BLaER1 treated with 17β-estradiol and CSF1 and Interleukin-3, amounts not matched to agents 10 nM and 100 nM (cell line): Measurements from ENCODE around the gene POLN.

Experiments used
- H3K27ac ChIP-seq, 11 experiments: shearing (Covaris generic); formaldehyde crosslinking; 2 replicates each; pipeline ENCODE4 v1.8.1; 2022
- H3K27me3 ChIP-seq, 11 experiments: shearing (Covaris generic); formaldehyde crosslinking; 2 replicates each; pipeline ENCODE4 v1.8.1; 2022
- H3K36me3 ChIP-seq, 11 experiments: shearing (Covaris generic); formaldehyde crosslinking; 2 replicates each; pipeline ENCODE4 v1.8.1; 2022
- H3K4me1 ChIP-seq, 10 experiments: shearing (Covaris generic); formaldehyde crosslinking; 2 replicates each; pipeline ENCODE4 v1.8.1; 2022
- H3K4me2 ChIP-seq, 11 experiments: shearing (Covaris generic); formaldehyde crosslinking; 2 replicates each; pipeline ENCODE4 v1.8.1; 2022
- H3K4me3 ChIP-seq, 10 experiments: shearing (Covaris generic); formaldehyde crosslinking; 2 replicates each; pipeline ENCODE4 v1.8.1; 2022
- H3K9ac ChIP-seq, 11 experiments: shearing (Covaris generic); formaldehyde crosslinking; 2 replicates each; pipeline ENCODE4 v1.8.1; 2022
- H3K9me3 ChIP-seq, 11 experiments: shearing (Covaris generic); formaldehyde crosslinking; replicated peaks in 1 of 11; 2 replicates each; pipeline ENCODE4 v1.8.1; 2022
- H4K20me1 ChIP-seq, 11 experiments: shearing (Covaris generic); formaldehyde crosslinking; 2 replicates each; pipeline ENCODE4 v1.8.1; 2022
- Cebpa-rat ChIP-seq, 11 experiments: shearing (Covaris generic); IDR thresholded peaks; 2 replicates each; pipeline ENCODE4 v1.8.1; 2022

POLN gene

DNA sequence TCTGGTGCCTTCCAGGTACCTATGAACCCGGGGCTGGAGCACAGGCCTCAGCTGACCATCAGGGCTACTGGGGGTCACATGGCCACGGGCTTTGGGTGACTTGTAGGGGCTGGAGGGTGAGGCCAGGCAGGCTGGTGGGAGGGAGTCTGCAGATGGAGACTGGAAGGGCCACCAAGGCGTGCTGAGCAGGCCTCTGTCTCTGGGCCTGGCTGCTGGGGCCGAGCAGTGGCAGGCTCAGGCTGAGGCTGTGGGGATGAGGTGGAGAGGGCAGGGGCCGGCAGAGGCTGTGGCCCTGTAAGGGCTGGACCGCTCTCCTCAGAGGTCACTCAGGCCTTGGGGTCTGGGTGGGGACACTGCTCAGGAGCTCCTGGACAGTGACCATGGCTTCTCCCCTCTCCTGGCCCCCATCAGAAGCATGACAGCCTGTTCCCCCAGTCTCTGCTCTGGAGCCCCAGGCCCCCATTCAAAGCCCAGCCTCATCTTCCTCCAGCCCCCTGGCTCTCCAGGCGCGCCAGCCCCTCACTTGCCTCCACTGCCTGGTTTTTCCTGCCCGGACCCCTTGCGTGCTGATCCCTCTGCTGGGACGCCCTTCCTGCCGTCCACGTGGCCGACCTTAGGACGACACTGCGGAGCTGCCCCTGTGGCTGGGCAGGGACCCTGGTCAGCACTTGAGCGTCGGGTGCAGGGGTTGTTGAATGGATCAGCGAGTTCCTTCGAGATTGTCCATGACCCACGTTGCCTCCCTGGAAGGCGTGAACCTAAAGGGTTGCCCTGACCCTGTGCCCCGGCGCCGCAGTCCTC is 193.9 kb downstream of the POLN start:
- Histone ChIP-seq H3K27ac (no peak overlapping the region), H3K4me3 (no peak overlapping the region), H3K4me2 (no peak overlapping the region), H3K36me3 (peaks cover 0 to 14% (median 10%) of the 10 kb centered on the region in 11 experiments; a peak in 10 of 22 replicates), H3K4me1 (peaks cover 22 to 45% (median 38%) of the 10 kb centered on the region in 10 experiments; a peak in 19 of 20 replicates), H3K27me3 (peaks cover 0 to 30% (median 8%) of the 10 kb centered on the region in 11 experiments; a peak in 13 of 22 replicates), H4K20me1 (peaks cover 10 to 42% (median 32%) of the 10 kb centered on the region in 11 experiments), H3K9ac (no peak overlapping the region), H3K9me3 (peaks cover 0 to 7% (median 0%) of the 10 kb centered on the region in 11 experiments; a peak in 1 of 22 replicates)
- no peak for TF ChIP-seq Cebpa-rat (IDR thresholded peaks at IDR 0.05)

DNA sequence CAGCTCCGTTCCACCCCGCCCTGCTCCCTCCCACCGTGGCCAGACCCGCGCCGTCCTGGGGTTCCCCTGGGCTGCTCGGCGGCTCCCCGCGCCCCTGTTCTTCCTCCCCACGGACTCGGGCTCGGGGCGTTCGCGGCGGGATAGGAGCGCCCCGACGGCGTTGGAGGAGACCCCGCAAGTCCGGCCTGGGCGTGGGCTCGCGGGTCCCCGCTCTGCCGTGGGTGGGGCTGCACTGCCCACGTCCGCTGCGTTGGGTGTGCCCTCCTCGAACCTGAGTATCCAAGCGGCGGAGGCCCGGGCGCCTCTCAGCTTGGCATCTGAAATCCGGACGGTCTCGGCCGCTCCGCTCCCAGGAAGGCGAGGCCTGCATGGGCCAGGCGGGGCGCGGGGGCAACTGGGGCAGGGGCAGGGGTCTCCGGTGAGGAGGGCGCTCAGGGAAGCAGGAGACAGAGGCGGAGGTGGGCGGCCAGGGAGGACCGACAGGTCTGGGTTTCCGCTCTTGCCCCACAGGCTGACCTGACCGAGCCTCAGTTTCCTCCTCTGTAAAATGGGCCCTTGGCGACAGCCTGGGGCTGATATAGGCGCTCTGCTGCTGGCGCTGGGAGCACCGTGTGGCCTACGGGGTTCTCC is 194.8 kb downstream of the POLN start:
- H3K9me3 ChIP-seq: peaks cover 0 to 7% (median 0%) of the 10 kb centered on the region in 11 experiments; a peak in 1 of 22 replicates
- H3K27me3 ChIP-seq: peaks cover 0 to 30% (median 8%) of the 10 kb centered on the region in 11 experiments; a peak in 13 of 22 replicates
- peak overlapping the region in 3 of 10 experiments; percentile 32 to 52 (median 41); a peak in 5 of 20 replicates for H3K4me3 ChIP-seq
- H3K4me1 ChIP-seq: peaks cover 26 to 49% (median 43%) of the 10 kb centered on the region in 10 experiments; a peak in 19 of 20 replicates
- peaks cover 14 to 46% (median 37%) of the 10 kb centered on the region in 11 experiments for H4K20me1 ChIP-seq
- no peak for TF ChIP-seq Cebpa-rat (IDR thresholded peaks at IDR 0.05)
- H3K4me2 ChIP-seq: peak overlapping the region; percentile 60 to 93 (median 74)
- no peak overlapping the region for H3K27ac ChIP-seq
- peak overlapping the region in 6 of 11 experiments; percentile 18 to 55 (median 34); a peak in 5 of 22 replicates for H3K9ac ChIP-seq
- H3K36me3 ChIP-seq: peaks cover 0 to 14% (median 10%) of the 10 kb centered on the region in 11 experiments; a peak in 10 of 22 replicates

DNA sequence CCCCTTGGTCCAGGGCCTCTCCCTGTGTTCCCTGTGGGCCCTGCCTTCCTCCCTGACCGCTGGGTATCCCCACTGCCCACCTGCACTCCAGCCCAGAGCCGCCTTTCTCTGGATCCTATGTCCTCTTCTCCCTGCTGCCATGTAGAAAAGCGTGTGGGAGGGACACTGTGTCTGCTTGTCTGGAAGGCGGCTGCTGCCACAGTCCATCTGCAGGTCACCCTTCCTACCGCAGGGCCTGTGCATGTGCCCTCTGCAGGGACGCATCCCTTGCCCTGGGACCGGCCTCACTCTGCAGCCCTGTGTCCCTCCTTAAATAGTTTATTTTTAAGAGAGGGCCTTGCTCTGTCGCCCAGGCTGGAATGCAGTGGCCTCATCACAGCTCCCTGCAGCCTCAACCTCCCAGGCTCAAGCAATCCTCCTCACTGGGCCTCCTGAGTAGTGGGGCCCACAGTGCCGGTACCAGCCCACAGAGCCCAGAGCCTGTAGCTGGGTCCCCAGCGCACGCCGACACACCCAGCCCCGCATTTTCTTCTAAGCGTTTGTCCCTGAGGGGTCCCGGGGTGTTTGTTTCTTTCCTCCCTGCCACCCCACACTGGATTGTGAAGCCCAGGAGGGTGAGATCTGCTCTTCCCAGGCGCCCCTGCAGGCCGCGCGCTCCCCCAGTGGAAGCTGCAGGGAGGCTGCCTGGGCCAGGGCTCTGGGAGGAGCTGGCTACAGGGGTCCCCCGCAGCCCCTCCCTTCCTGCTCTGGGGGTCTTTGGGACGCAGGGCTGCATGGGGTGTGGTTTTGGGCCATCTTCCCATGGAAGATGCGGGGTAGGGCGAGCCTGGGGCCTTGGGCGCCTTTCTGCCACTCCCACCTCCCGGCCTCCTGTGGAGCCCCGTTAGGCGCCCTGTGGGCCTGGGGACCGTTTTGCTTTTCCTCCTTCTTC is 195.6 kb downstream of the POLN start:
- H3K27ac ChIP-seq: no peak overlapping the region; a peak in 1 of 22 replicates
- peak overlapping the region in 6 of 11 experiments; percentile 26 to 59 (median 36); a peak in 8 of 22 replicates for H3K9ac ChIP-seq
- no peak for TF ChIP-seq Cebpa-rat (IDR thresholded peaks at IDR 0.05)

DNA sequence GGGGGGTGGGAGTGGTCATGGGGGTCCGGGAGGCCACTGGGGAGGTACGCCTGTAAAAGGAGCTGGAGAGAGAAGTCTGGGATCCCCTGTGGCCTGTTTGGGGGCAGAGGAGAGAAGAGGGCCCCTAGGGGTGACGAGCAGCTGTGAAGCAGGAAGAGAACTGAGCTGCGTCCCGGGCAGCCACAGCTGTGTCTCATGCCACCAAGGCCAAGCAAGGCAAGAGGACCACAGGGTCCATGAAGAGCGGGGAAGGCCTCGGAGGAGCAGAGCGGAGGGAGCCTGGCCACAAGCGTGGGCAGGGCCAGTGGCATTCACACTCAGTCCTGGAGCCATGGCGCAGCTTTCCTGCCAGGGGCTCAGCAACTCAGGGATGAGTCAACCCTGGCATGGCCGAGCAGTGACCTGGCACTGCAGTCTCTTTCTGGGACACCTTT is 196.4 kb downstream of the POLN start:
- Histone ChIP-seq H4K20me1 (peaks cover 14 to 46% (median 37%) of the 10 kb centered on the region in 11 experiments), H3K4me2 (peak overlapping the region; percentile 32 to 93 (median 73)), H3K9ac (peak overlapping the region in 5 of 11 experiments; percentile 1 to 59 (median 26); a peak in 5 of 22 replicates), H3K9me3 (peaks cover 0 to 7% (median 0%) of the 10 kb centered on the region in 11 experiments; a peak in 1 of 22 replicates), H3K36me3 (peaks cover 0 to 14% (median 10%) of the 10 kb centered on the region in 11 experiments; a peak in 10 of 22 replicates), H3K4me3 (no peak overlapping the region), H3K4me1 (peaks cover 26 to 56% (median 50%) of the 10 kb centered on the region in 10 experiments; a peak in 19 of 20 replicates), H3K27me3 (peaks cover 13 to 42% (median 21%) of the 10 kb centered on the region in 11 experiments), H3K27ac (peak overlapping the region in 1 of 11 experiments; percentile 12; a peak in 1 of 22 replicates)
- TF ChIP-seq Cebpa-rat (IDR thresholded peaks at IDR 0.05): no peak

More for the DNA sequence above, 195.6 kb downstream of the POLN start:
- Histone ChIP-seq H3K36me3 (peaks cover 0 to 14% (median 10%) of the 10 kb centered on the region in 11 experiments; a peak in 10 of 22 replicates), H3K4me3 (peak overlapping the region in 3 of 10 experiments; percentile 32 to 52 (median 41); a peak in 4 of 20 replicates), H3K4me1 (peaks cover 26 to 53% (median 47%) of the 10 kb centered on the region in 10 experiments; a peak in 19 of 20 replicates), H3K9me3 (peaks cover 0 to 7% (median 0%) of the 10 kb centered on the region in 11 experiments; a peak in 1 of 22 replicates), H3K4me2 (peak overlapping the region; percentile 60 to 93 (median 74)), H4K20me1 (peaks cover 14 to 46% (median 37%) of the 10 kb centered on the region in 11 experiments), H3K27me3 (peaks cover 5 to 34% (median 13%) of the 10 kb centered on the region in 11 experiments)

DNA sequence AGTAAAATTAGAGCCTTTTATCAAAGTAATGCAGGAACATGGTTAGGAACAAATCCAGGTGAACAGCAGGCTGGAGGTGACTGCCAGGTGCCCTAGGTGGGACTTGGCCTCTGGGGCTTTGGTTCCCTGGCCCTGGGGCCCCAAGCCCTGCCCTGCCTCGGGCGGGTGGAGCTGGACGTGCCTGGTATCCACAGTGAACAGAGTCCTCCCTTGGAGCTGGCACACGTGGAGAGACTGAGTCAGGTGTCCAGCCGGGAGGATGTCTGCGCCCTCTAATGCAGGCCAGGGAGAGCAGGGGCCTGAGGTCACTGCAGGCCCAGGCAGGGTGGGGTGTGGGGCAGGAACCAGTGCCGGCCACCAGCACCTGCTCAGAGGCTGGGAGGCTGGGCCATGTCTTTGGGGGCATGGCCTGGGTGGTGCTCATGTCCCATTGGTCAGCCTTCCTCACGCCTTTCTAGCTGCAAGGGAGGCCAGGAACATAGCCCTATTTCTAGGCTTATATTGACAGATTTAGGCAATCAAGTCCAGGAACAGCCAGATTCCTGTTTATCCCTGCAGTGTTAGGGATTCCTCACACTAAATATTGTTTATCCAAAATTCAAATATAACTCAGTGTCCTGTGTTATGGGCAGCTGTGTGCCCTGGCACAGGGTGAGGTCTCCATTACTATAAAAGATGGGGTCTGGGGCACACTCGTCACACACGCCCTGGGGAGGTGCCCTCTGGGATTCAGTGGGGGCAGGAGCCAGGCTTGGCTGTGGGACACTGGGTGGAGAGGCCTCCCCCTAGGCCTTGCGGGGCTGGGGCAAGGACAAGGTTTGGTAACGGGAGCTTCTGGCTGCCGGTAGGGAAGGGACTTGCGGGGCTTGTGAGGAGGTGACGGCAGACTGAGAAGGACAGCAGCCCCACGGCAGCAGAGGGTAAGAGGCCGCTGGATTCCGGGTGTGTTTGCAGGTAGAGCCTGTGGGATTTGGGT is 197.1 kb downstream of the POLN start:
- Histone ChIP-seq H4K20me1 (peaks cover 14 to 46% (median 37%) of the 10 kb centered on the region in 11 experiments), H3K4me1 (peaks cover 26 to 56% (median 50%) of the 10 kb centered on the region in 10 experiments; a peak in 19 of 20 replicates), H3K9me3 (peaks cover 0 to 7% (median 0%) of the 10 kb centered on the region in 11 experiments; a peak in 1 of 22 replicates), H3K4me3 (no peak overlapping the region), H3K27ac (peak overlapping the region in 2 of 11 experiments; percentile 12 to 36; a peak in 1 of 22 replicates), H3K9ac (peak overlapping the region in 4 of 11 experiments; percentile 22 to 59 (median 27); a peak in 5 of 22 replicates), H3K36me3 (peaks cover 0 to 14% (median 10%) of the 10 kb centered on the region in 11 experiments; a peak in 10 of 22 replicates), H3K27me3 (peaks cover 20 to 49% (median 28%) of the 10 kb centered on the region in 11 experiments), H3K4me2 (peak overlapping the region; percentile 32 to 93 (median 73); a peak in 20 of 22 replicates)
- no peak for TF ChIP-seq Cebpa-rat (IDR thresholded peaks at IDR 0.05)

DNA sequence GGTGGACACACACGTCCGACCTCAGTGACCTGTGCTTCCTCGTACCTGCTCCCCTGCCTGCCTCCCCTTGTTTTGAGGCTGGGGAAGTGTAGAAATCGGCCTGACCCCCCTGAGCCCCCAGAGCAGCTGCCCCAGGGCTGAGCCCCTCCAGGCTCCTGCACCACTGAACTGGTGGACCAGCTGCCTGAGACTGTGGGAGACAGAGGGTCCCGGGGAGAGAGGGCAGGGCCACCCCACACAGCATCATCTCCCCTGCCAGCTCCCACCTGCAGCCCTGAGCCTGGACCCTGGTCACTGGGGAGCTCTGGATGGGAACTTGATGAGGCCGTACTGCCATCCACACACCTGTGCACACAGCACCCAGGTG is 197.8 kb downstream of the POLN start:
- Histone ChIP-seq H4K20me1 (peaks cover 14 to 46% (median 37%) of the 10 kb centered on the region in 11 experiments), H3K36me3 (peaks cover 0 to 14% (median 10%) of the 10 kb centered on the region in 11 experiments; a peak in 10 of 22 replicates), H3K27ac (no peak overlapping the region), H3K4me2 (peak overlapping the region in 6 of 11 experiments; percentile 61 to 93 (median 86); a peak in 8 of 22 replicates), H3K27me3 (peaks cover 27 to 56% (median 35%) of the 10 kb centered on the region in 11 experiments), H3K9me3 (peaks cover 0 to 7% (median 0%) of the 10 kb centered on the region in 11 experiments; a peak in 1 of 22 replicates), H3K9ac (no peak overlapping the region), H3K4me1 (peaks cover 26 to 56% (median 50%) of the 10 kb centered on the region in 10 experiments; a peak in 19 of 20 replicates), H3K4me3 (no peak overlapping the region)
- no peak for TF ChIP-seq Cebpa-rat (IDR thresholded peaks at IDR 0.05)
